ENCODE results near the gene C12orf57. TPM values are rescaled to one million over a fixed set of nuclear protein-coding genes. Genes with fewer than 3 reads are reported as not detected.
A peak's percentile ranks its signal among the peaks of the same experiment; 100 is the strongest.

Gene C12orf57
- total RNA-seq, 3 donors from 2014 or later (not counting 1 experiment from before 2014, with no cell fraction given), result 125 to 157 (median 126) TPM

DNA sequence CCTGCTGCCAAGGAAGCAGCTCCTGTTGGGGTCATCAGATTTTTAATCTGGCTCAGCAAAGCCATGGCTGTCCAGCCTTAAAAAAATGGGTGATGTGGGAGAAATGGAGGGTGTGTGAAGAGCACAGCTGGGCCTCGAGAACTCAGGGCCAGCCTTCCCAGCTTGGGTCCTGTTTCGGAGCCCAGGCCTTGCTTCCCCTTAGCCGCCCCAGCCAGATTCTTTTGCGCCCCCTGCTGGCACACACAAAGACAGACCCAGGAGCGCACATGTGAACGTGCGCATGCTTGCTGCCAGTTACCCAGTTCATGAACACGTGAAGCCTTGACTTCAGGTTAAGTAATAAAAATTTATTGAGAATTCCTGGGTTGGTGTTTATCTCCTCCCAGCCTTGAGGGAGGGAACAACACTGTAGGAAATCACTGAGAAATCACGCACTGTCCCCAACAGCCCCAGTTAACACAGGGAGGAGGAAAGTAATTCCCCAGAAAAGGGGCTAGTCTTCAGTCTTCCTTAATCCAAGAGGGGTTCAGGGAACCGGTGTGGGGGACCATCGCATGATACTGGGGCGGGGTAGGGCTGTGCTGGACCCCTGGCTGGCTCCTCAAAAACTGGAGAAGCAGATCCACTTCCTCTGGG, 21.3 kb downstream of the C12orf57 start:
- Histone ChIP-seq H3K9me3 (ENCODE audit: control insufficient read depth, insufficient read depth, low read length) (no peaks in the 10 kb centered on the region), H3K4me1 (ENCODE audit: control insufficient read depth, insufficient read depth, low read length) (peaks cover 52% of the 10 kb centered on the region), H3K36me3 (ENCODE audit: control insufficient read depth, insufficient read depth, low read length) (peaks cover 55% of the 10 kb centered on the region), H3K27me3 (ENCODE audit: control insufficient read depth, insufficient read depth, low read length) (no peaks in the 10 kb centered on the region), H3K4me3 (ENCODE audit: low read length) (no peak overlapping the region), H3K27ac (ENCODE audit: low read length) (peak overlapping the region; percentile 38)
- TF ChIP-seq, protein P1, sequence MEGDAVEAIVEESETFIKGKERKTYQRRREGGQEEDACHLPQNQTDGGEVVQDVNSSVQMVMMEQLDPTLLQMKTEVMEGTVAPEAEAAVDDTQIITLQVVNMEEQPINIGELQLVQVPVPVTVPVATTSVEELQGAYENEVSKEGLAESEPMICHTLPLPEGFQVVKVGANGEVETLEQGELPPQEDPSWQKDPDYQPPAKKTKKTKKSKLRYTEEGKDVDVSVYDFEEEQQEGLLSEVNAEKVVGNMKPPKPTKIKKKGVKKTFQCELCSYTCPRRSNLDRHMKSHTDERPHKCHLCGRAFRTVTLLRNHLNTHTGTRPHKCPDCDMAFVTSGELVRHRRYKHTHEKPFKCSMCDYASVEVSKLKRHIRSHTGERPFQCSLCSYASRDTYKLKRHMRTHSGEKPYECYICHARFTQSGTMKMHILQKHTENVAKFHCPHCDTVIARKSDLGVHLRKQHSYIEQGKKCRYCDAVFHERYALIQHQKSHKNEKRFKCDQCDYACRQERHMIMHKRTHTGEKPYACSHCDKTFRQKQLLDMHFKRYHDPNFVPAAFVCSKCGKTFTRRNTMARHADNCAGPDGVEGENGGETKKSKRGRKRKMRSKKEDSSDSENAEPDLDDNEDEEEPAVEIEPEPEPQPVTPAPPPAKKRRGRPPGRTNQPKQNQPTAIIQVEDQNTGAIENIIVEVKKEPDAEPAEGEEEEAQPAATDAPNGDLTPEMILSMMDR (IDR thresholded peaks at IDR 0.05), result peak; percentile 88
- H3K27ac Mint-ChIP-seq, result peak overlapping the region; percentile 80 to 82
- intact Hi-C loops (cut with micrococcal nuclease), result loop anchor here (1.0 kb wide), 2 partner anchors 21 to 41 kb away; partner anchors contain the start of gene C12orf57
- peak overlapping the region; percentile 21 for H3K4me3 Mint-ChIP-seq
- DNase-seq (peak; percentile 84 to 95), ATAC-seq (peak; percentile 53 to 70 (median 54))
- peaks cover 32 to 41% of the 10 kb centered on the region in 2 donors for H3K4me1 Mint-ChIP-seq
- no peaks in the 10 kb centered on the region for H3K9me3 Mint-ChIP-seq
- 30% methylated on average over 12 of the region's 12 CpGs for WGBS (ENCODE audit: insufficient coverage)
- H3K36me3 Mint-ChIP-seq, result peaks cover 6% of the 10 kb centered on the region
- no peaks in the 10 kb centered on the region for H3K27me3 Mint-ChIP-seq (ENCODE audit: low read depth in 2 of 2)

DNA sequence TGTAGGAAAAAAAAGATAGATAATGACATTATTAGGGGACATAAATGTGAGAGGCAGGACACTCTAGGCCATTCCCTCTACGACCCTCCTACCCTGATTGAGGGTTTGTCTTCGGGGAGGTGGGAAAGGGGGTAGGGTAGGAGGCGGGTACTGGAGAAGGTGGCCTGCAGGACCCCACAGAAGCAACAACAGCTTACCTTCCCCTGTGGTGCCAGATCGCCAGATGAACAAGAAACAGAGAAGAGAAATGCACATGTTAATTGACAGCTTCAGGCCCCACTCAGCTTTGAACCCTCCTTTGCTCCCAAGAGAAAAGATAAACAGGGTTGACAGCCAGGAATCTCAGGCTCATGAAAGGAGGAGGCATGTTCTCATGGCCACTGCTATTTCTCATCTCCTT, 21.9 kb downstream of the C12orf57 start:
- Histone ChIP-seq H3K9me3 (ENCODE audit: control insufficient read depth, insufficient read depth, low read length) (no peaks in the 10 kb centered on the region), H3K36me3 (ENCODE audit: control insufficient read depth, insufficient read depth, low read length) (peaks cover 49% of the 10 kb centered on the region), H3K4me3 (ENCODE audit: low read length) (no peak overlapping the region), H3K27me3 (ENCODE audit: control insufficient read depth, insufficient read depth, low read length) (no peaks in the 10 kb centered on the region), H3K27ac (ENCODE audit: low read length) (peak overlapping the region; percentile 3), H3K4me1 (ENCODE audit: control insufficient read depth, insufficient read depth, low read length) (peaks cover 47% of the 10 kb centered on the region)
- Mint-ChIP-seq H3K4me1 (peaks cover 30 to 39% of the 10 kb centered on the region in 2 donors), H3K4me3 (no peak overlapping the region), H3K27ac (peak overlapping the region; percentile 80 to 82), H3K9me3 (no peaks in the 10 kb centered on the region), H3K36me3 (peaks cover 6% of the 10 kb centered on the region), H3K27me3 (ENCODE audit: low read depth in 2 of 2) (no peaks in the 10 kb centered on the region)
- WGBS (ENCODE audit: insufficient coverage), result 90% methylated on average over 1 of the region's 4 CpGs
- intact Hi-C loops (cut with micrococcal nuclease), result loop anchor here (1.0 kb wide), 2 partner anchors 21 to 41 kb away; partner anchors contain the start of gene C12orf57
- ATAC-seq (no peak), DNase-seq (no peak)
- TF ChIP-seq, protein P1 (IDR thresholded peaks at IDR 0.05), result no peak

DNA sequence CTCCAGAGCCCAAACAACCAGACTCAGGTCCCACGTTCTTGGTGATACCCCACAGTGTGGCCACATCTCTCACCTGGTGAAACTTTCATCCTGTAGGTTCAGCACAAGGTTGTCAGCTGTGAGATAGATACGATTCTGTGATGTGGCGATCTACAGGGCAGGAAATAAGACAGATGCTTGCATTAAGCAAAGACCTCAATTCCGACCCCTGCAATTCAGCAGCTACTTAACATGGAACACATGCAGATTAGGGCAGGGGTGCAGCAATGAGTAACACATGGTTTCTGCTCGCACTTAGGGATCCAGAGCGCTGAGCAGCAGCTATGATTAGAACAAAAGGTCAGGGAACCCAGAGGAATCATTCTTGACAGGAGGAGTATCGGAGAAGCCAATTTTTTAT, 22.5 kb downstream of the C12orf57 start:
- Histone ChIP-seq H3K27ac (ENCODE audit: low read length) (no peak overlapping the region), H3K4me3 (ENCODE audit: low read length) (no peak overlapping the region), H3K27me3 (ENCODE audit: control insufficient read depth, insufficient read depth, low read length) (no peaks in the 10 kb centered on the region), H3K9me3 (ENCODE audit: control insufficient read depth, insufficient read depth, low read length) (no peaks in the 10 kb centered on the region), H3K36me3 (ENCODE audit: control insufficient read depth, insufficient read depth, low read length) (peaks cover 42% of the 10 kb centered on the region), H3K4me1 (ENCODE audit: control insufficient read depth, insufficient read depth, low read length) (peaks cover 45% of the 10 kb centered on the region)
- Mint-ChIP-seq H3K4me3 (peak overlapping the region; percentile 45), H3K9me3 (no peaks in the 10 kb centered on the region), H3K36me3 (peaks cover 6% of the 10 kb centered on the region), H3K27ac (peak overlapping the region in 1 of 2 donors; percentile 80), H3K4me1 (peaks cover 28 to 36% of the 10 kb centered on the region in 2 donors), H3K27me3 (ENCODE audit: low read depth in 2 of 2) (no peaks in the 10 kb centered on the region)
- no peak for ATAC-seq
- intact Hi-C loops (cut with micrococcal nuclease), result no loop called here
- TF ChIP-seq, protein P1 (IDR thresholded peaks at IDR 0.05), result no peak
- DNase-seq, result no peak
- 86% methylated on average over 7 of the region's 7 CpGs for WGBS (ENCODE audit: insufficient coverage)
